SK-N-SH (cell line): Measurements from ENCODE around the gene UBE2D2. TPM values are rescaled to one million over a fixed set of nuclear protein-coding genes. Genes with fewer than 3 reads are reported as not detected.

Experiments
- CTCF ChIA-PET: fragments of 300-600, 350-600 bp; formaldehyde crosslinking; extraction: SDS; loops from one replicate; lab custom pipeline; 2021; lab: Yijun Ruan, JAX
- POLR2A ChIA-PET: fragments of 350-600 bp; sonication (Branson Sonifier 250); formaldehyde crosslinking; extraction: SDS; loops from one replicate; lab custom pipeline; 2020; ENCODE audit warnings: antibody characterized with exemption, inconsistent platforms; lab: Yijun Ruan, JAX
- DNase-seq: peaks from one replicate; pipeline ENCODE4 v3.0.0; 2012
- H2AFZ ChIP-seq: fragments of 200-600 bp; sonication (generic); 2 replicates; pipeline ENCODE4 v1.8.1; 2016; ENCODE audit warnings: antibody characterized with exemption, mild to moderate bottlenecking, low read depth
- H3F3A ChIP-seq: fragments of 200-600 bp; sonication (generic); replicated peaks from 2 replicates; pipeline ENCODE3; 2016; ENCODE audit warnings: antibody characterized with exemption, mild to moderate bottlenecking; ENCODE audit not compliant: insufficient read depth
- H3K27ac ChIP-seq, 2 experiments: fragments of 200-500 bp in 1 of 2; fragments of 200-600 bp in 1 of 2; sonication (Bioruptor generic) in 1 of 2; sonication (generic), shearing (Covaris generic) in 1 of 2; 2 replicates each; pipeline versions ENCODE4 v1.5.1 to v1.6.1; 2014 to 2016; ENCODE audit warnings: low read depth in 2 of 2, inconsistent platforms in 1 of 2, low read length in 1 of 2, mild to moderate bottlenecking in 1 of 2, mixed read lengths in 1 of 2
- H3K27me3 ChIP-seq: fragments of 200-600 bp; sonication (generic), shearing (Covaris generic); 2 replicates; pipeline ENCODE4 v1.6.1; 2016; ENCODE audit warnings: mixed run types; ENCODE audit not compliant: insufficient read depth
- H3K36me3 ChIP-seq, 2 experiments: fragments of 200-500 bp in 1 of 2; fragments of 200-600 bp in 1 of 2; sonication (Bioruptor generic) in 1 of 2; sonication (generic) in 1 of 2; replicated peaks in 1 of 2; 2 replicates each; pipeline versions ENCODE3 to v1.5.1; 2014 to 2016; ENCODE audit warnings: low read length in 1 of 2, mild to moderate bottlenecking in 1 of 2; ENCODE audit not compliant: insufficient read depth in 2 of 2, control insufficient read depth in 1 of 2
- H3K4me1 ChIP-seq, 2 experiments: fragments of 200-500 bp in 1 of 2; fragments of 200-600 bp in 1 of 2; sonication (Bioruptor generic) in 1 of 2; sonication (generic), shearing (Covaris generic) in 1 of 2; 2 replicates each; pipeline versions ENCODE4 v1.5.1 to v1.6.1; 2014 to 2016; ENCODE audit warnings: low read depth in 1 of 2, low read length in 1 of 2, mixed run types in 1 of 2; ENCODE audit not compliant: insufficient read depth in 2 of 2, control insufficient read depth in 1 of 2
- H3K4me2 ChIP-seq: fragments of 200-600 bp; sonication (generic), shearing (Covaris generic); 2 replicates; pipeline ENCODE4 v1.6.1; 2017; ENCODE audit warnings: mixed run types
- H3K4me3 ChIP-seq, 2 experiments: fragments of 200-500 bp in 1 of 2; fragments of 200-600 bp in 1 of 2; sonication (Bioruptor generic) in 1 of 2; sonication (generic), shearing (Covaris generic) in 1 of 2; 2 replicates each; pipeline versions ENCODE4 v1.5.1 to v1.8.1; 2014 to 2016; ENCODE audit warnings: low read depth in 2 of 2, inconsistent platforms in 1 of 2, low read length in 1 of 2, mild to moderate bottlenecking in 1 of 2, mixed read lengths in 1 of 2, moderate library complexity in 1 of 2
- H3K79me2 ChIP-seq: fragments of 200-600 bp; sonication (generic); 2 replicates; pipeline ENCODE4 v1.8.1; 2017; ENCODE audit warnings: mild to moderate bottlenecking; ENCODE audit not compliant: insufficient read depth
- H3K9ac ChIP-seq: fragments of 200-600 bp; sonication (generic); 2 replicates; pipeline ENCODE4 v1.6.1; 2017; ENCODE audit warnings: mixed run types
- H3K9me2 ChIP-seq: fragments of 200-600 bp; sonication (generic); 2 replicates; pipeline ENCODE4 v1.6.1; 2017; ENCODE audit warnings: mixed run types
- H3K9me3 ChIP-seq: fragments of 200-600 bp; sonication (generic); 2 replicates; pipeline ENCODE4 v1.6.1; 2017; ENCODE audit warnings: mixed run types, mild to moderate bottlenecking, moderate library complexity
- H4K20me1 ChIP-seq: fragments of 200-600 bp; sonication (generic); 2 replicates; pipeline ENCODE4 v1.6.1; 2017; ENCODE audit warnings: mild to moderate bottlenecking, mixed run types; ENCODE audit not compliant: insufficient read depth
- CHD2 ChIP-seq: fragments of 150-350 bp; IDR thresholded peaks from 2 replicates; pipeline ENCODE4 v1.6.1; 2018; ENCODE audit warnings: low read length; ENCODE audit not compliant: partially characterized antibody
- EP300 ChIP-seq, 2 experiments: IDR thresholded peaks; 2 replicates each; pipeline versions ENCODE4 v1.4.0 to v1.6.1; 2012; ENCODE audit warnings: borderline replicate concordance in 1 of 2, low read depth in 1 of 2, low read length in 1 of 2
- GATA2 ChIP-seq: sonication (generic); formaldehyde crosslinking; IDR thresholded peaks from 2 replicates; pipeline ENCODE4 v1.5.0; 2020; ENCODE audit warnings: mild to moderate bottlenecking, missing genetic modification reagents
- IRF3 ChIP-seq: fragments of 150-350 bp; IDR thresholded peaks from 2 replicates; pipeline ENCODE4 v1.6.1; 2016; ENCODE audit warnings: mild to moderate bottlenecking, low read depth, low read length
- MEF2A ChIP-seq: IDR thresholded peaks from 2 replicates; pipeline ENCODE4 v1.4.0; 2012; ENCODE audit warnings: low read depth, borderline replicate concordance
- MXI1 ChIP-seq: IDR thresholded peaks from 2 replicates; pipeline ENCODE4 v1.6.1; 2012; ENCODE audit warnings: mild to moderate bottlenecking, low read depth, low read length, improper control_type of control experiment
- NRF1 ChIP-seq: IDR thresholded peaks from 2 replicates; pipeline ENCODE4 v1.6.1; 2012; ENCODE audit warnings: low read depth, mild to moderate bottlenecking, low read length
- RAD21 ChIP-seq: IDR thresholded peaks from 2 replicates; pipeline ENCODE4 v1.6.1; 2012; ENCODE audit warnings: mild to moderate bottlenecking, low read length
- RCOR1 ChIP-seq: fragments of 150-350 bp; IDR thresholded peaks from 2 replicates; pipeline ENCODE4 v1.6.1; 2017; ENCODE audit warnings: antibody characterized with exemption, low read length
- REST ChIP-seq: IDR thresholded peaks from 2 replicates; pipeline ENCODE4 v1.6.1; 2012; ENCODE audit warnings: mild to moderate bottlenecking, low read depth, low read length, moderate library complexity
- RFX5 ChIP-seq: IDR thresholded peaks from 2 replicates; pipeline ENCODE4 v1.6.1; 2012; ENCODE audit warnings: mild to moderate bottlenecking, improper control_type of control experiment, low read length
- RXRA ChIP-seq: IDR thresholded peaks from 2 replicates; pipeline ENCODE4 v1.4.0; 2012; ENCODE audit warnings: low read depth, mild to moderate bottlenecking, borderline replicate concordance
- SIN3A ChIP-seq: IDR thresholded peaks from 2 replicates; pipeline ENCODE4 v1.6.1; 2012; ENCODE audit warnings: low read depth, mild to moderate bottlenecking, low read length, moderate library complexity, borderline replicate concordance
- TAF1 ChIP-seq: IDR thresholded peaks from 2 replicates; pipeline ENCODE4 v1.6.1; 2012; ENCODE audit warnings: low read depth, mild to moderate bottlenecking, low read length, moderate library complexity, borderline replicate concordance
- TEAD4 ChIP-seq: IDR thresholded peaks from 2 replicates; pipeline ENCODE4 v1.4.0; 2012; ENCODE audit warnings: mild to moderate bottlenecking, borderline replicate concordance; ENCODE audit not compliant: insufficient read depth
- YY1 ChIP-seq: IDR thresholded peaks from 2 replicates; pipeline ENCODE4 v1.4.0; 2012; ENCODE audit warnings: low read depth, mild to moderate bottlenecking
- WGBS: methylation state at CpG from one replicate; pipeline ENCODE4 v1.1.6; 2017; ENCODE audit warnings: low lambda C conversion rate; 5-methylcytosine and 5-hydroxymethylcytosine counted together
- polyA plus RNA-seq, 3 experiments: library from polyadenylated mRNA; depleted of rRNA; stranded (reverse); fragments of >200 nt; gene quantifications; 2 replicates each; pipeline ENCODE4 v1.2.3, GENCODE V29; 2012
- TF ChIP-seq, protein P1 (sequence below): fragments of 200-600 bp; sonication (generic); IDR thresholded peaks from 2 replicates; pipeline ENCODE4 v1.6.1; 2017; ENCODE audit warnings: antibody characterized with exemption, mild to moderate bottlenecking, moderate library complexity

UBE2D2 gene
- polyA plus RNA-seq, 1 of the 3 experiments (the other 2 are of a cell fraction), result 24.5 TPM

GRCh38 chr5:139562847-139563246 is 1.7 kb downstream of the UBE2D2 start (continued):
- TF ChIP-seq TEAD4, result no peak
- no peak for TF ChIP-seq RXRA
- TF ChIP-seq RAD21, result no peak

DNA sequence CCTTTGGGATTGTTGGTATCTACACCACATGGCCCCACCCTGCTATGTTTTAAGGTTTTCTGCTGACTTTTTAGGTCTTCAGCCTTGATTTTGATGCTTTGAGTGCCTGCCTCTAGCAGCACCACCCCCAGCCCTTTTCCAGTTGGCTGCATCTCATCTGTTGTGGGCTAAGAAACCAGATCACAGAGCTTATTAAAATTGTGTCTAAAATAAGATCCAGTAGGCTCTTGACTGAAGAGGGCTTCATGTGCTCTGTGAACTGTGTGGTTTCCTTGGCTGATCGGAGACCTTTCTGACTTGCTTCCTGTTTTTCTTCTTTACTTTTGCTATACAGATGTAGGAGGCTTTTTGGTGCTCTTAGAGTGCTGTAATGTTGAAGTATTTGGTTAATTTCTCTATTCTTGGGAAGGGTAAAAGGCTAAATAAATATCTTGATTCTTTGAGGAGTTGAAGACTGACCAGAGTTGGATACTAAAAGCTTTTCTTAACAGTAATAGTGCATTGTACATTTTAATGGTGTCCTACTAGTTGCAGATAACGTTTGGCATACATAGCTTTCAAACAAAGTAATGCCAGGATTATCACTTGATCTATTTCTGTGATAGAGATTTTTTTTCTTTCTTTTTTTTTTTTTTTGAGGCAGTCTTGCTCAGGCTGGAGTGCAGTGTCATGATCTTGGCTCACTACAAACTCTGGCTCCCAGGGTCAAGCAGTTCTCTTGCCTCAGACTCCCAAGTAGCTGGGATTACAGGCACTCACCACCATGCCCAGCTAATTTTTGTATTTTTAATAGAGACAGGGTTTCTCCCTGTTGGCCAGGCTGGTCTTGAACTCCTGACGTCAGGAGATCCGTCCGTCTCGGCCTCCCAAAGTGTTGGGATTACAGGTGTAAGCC is 4.5 kb downstream of the UBE2D2 start:
- peaks cover 7 to 32% of the 10 kb centered on the region in 2 experiments for H3K36me3 ChIP-seq
- peaks cover 89% of the 10 kb centered on the region for H4K20me1 ChIP-seq
- H3K9me3 ChIP-seq, result no peaks in the 10 kb centered on the region
- no peak for DNase-seq
- peak overlapping the region in 1 of 2 experiments; percentile 1; a peak in 1 of 4 replicates for H3K27ac ChIP-seq
- ChIA-PET CTCF (interaction anchor here (0.7 to 6.9 kb wide), 5 partner anchors 10 to 1034 kb away, joined by 3 to 48 read pairs (median 4); no protein-coding TSS in a partner anchor), POLR2A (no interaction called here)
- TF ChIP-seq SIN3A (no peak), MXI1 (no peak), CHD2 (no peak)
- no peak overlapping the region for H3K9ac ChIP-seq
- H3K4me2 ChIP-seq, result peak overlapping the region; percentile 78; the same call in 1 of the 2 replicates
- WGBS, result 86% methylated on average over 6 of the region's 6 CpGs
- peaks cover 9 to 20% of the 10 kb centered on the region in 2 experiments; a peak in 3 of 4 replicates for H3K4me1 ChIP-seq
- peak overlapping the region in 1 of 2 experiments; percentile 23; a peak in 1 of 4 replicates for H3K4me3 ChIP-seq
- no peaks in the 10 kb centered on the region for H3K27me3 ChIP-seq
- H3K79me2 ChIP-seq, result peaks cover 93% of the 10 kb centered on the region
- H3F3A ChIP-seq, result peaks cover 19% of the 10 kb centered on the region
- no peak overlapping the region for H2AFZ ChIP-seq
- no peaks in the 10 kb centered on the region for H3K9me2 ChIP-seq

DNA sequence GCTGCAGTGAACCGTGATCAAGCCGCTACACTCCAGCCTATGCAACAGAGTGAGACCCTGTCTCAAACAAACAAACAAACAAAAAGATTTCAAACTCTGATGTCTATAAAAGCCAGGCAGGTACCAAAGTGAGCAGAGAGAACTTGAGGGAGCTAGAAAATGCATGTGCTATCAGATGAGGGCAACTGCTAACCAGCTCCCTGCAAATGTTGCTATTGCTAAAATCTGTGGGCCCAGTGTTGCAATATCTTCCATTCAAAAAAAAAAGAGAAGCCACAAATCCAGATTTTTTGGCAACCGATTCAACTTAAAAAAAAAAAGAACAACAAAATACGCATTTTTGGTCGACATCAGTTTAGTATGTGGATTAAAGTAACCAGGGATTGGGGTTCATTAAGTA is 5.5 kb downstream of the UBE2D2 start:
- Histone ChIP-seq H3K9me2 (no peaks in the 10 kb centered on the region), H4K20me1 (peaks cover 99% of the 10 kb centered on the region), H3K27ac (no peak overlapping the region), H2AFZ (no peak overlapping the region), H3K79me2 (peaks cover 100% of the 10 kb centered on the region), H3F3A (peaks cover 19% of the 10 kb centered on the region), H3K27me3 (no peaks in the 10 kb centered on the region), H3K4me3 (no peak overlapping the region), H3K36me3 (peaks cover 7 to 32% of the 10 kb centered on the region in 2 experiments), H3K4me2 (no peak overlapping the region), H3K9me3 (no peaks in the 10 kb centered on the region), H3K9ac (no peak overlapping the region), H3K4me1 (peaks cover 8 to 20% of the 10 kb centered on the region in 2 experiments; a peak in 3 of 4 replicates)
- CTCF ChIA-PET, result interaction anchor here (0.9 to 6.9 kb wide), 3 partner anchors 9 to 49 kb away, joined by 3 to 48 read pairs (median 6); no protein-coding TSS in a partner anchor
- WGBS, result 97% methylated on average over 5 of the region's 5 CpGs
- POLR2A ChIA-PET, result no interaction called here
- no peak for DNase-seq
- TF ChIP-seq SIN3A, result no peak
- TF ChIP-seq REST, result no peak
- TF ChIP-seq MEF2A, result no peak
- no peak for TF ChIP-seq RFX5
- TF ChIP-seq NRF1, result no peak
- TF ChIP-seq YY1, result no peak
- TF ChIP-seq, protein P1, sequence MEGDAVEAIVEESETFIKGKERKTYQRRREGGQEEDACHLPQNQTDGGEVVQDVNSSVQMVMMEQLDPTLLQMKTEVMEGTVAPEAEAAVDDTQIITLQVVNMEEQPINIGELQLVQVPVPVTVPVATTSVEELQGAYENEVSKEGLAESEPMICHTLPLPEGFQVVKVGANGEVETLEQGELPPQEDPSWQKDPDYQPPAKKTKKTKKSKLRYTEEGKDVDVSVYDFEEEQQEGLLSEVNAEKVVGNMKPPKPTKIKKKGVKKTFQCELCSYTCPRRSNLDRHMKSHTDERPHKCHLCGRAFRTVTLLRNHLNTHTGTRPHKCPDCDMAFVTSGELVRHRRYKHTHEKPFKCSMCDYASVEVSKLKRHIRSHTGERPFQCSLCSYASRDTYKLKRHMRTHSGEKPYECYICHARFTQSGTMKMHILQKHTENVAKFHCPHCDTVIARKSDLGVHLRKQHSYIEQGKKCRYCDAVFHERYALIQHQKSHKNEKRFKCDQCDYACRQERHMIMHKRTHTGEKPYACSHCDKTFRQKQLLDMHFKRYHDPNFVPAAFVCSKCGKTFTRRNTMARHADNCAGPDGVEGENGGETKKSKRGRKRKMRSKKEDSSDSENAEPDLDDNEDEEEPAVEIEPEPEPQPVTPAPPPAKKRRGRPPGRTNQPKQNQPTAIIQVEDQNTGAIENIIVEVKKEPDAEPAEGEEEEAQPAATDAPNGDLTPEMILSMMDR, result no peak
- no peak for TF ChIP-seq EP300 (IDR thresholded peaks at IDR 0.05; ENCODE audit: borderline replicate concordance in 1 of 2, low read depth in 1 of 2, low read length in 1 of 2)
- TF ChIP-seq GATA2 (CRISPR knock-in tag), result no peak
- TF ChIP-seq TAF1, result no peak
- no peak for TF ChIP-seq IRF3
- TF ChIP-seq RCOR1, result no peak
